A673 (cell line): Measurements from ENCODE around the gene CWC22. TPM values are rescaled to one million over a fixed set of nuclear protein-coding genes. Genes with fewer than 3 reads are reported as not detected.

ENCODE experiments used
- BruUV-seq: library from RNA; stranded (reverse); fragments of 400-500 nt; replicated peaks from 2 replicates; lab custom pipeline; 2021; lab: Mats Ljungman, UMichigan
- CTCF ChIA-PET: fragments of 300-600 bp; sonication (Branson Sonifier 250); formaldehyde crosslinking; loops from one replicate; lab custom pipeline; 2022; ENCODE audit warnings: antibody characterized with exemption; lab: Charles Lee
- POLR2A ChIA-PET: fragments of 300-600 bp; sonication (Branson Sonifier 250); formaldehyde crosslinking; loops from one replicate; lab custom pipeline; 2022; ENCODE audit warnings: antibody characterized with exemption; ENCODE audit not compliant: low non-redundant PET; lab: Charles Lee
- DNase-seq: peaks from one replicate; pipeline ENCODE4 v3.0.0-alpha.2; 2015; ENCODE audit warnings: low spot score
- H3K27ac ChIP-seq: fragments of 200-600 bp; sonication (generic); 2 replicates; pipeline ENCODE4 v1.5.1; 2016; ENCODE audit warnings: mixed run types, low read depth, mild to moderate bottlenecking, mixed read lengths, antibody characterized with exemption, low read length; ENCODE audit not compliant: poor library complexity, severe bottlenecking
- H3K27me3 ChIP-seq: fragments of 200-600 bp; sonication (generic); replicated peaks from 2 replicates; pipeline ENCODE4 v1.6.1; 2017; ENCODE audit warnings: mixed run types, low read depth, mild to moderate bottlenecking, mixed read lengths, antibody characterized with exemption, low read length; ENCODE audit not compliant: insufficient read depth, poor library complexity
- H3K36me3 ChIP-seq: fragments of 200-600 bp; sonication (generic); 2 replicates; pipeline ENCODE4 v1.6.1; 2016; ENCODE audit warnings: mixed run types, mild to moderate bottlenecking, mixed read lengths, antibody characterized with exemption, low read length; ENCODE audit not compliant: insufficient read depth, poor library complexity, severe bottlenecking
- H3K4me1 ChIP-seq: fragments of 200-600 bp; sonication (generic); 2 replicates; pipeline ENCODE4 v1.6.1; 2017; ENCODE audit warnings: mixed run types, mild to moderate bottlenecking, mixed read lengths, antibody characterized with exemption, low read length; ENCODE audit not compliant: insufficient read depth, poor library complexity, severe bottlenecking
- H3K4me3 ChIP-seq: fragments of 200-600 bp; sonication (generic); 2 replicates; pipeline ENCODE4 v1.5.1; 2016; ENCODE audit warnings: low read depth, mixed run types, mild to moderate bottlenecking, mixed read lengths, low read length; ENCODE audit not compliant: poor library complexity, severe bottlenecking
- H3K9me3 ChIP-seq: fragments of 200-600 bp; sonication (generic); 2 replicates; pipeline ENCODE4 v1.6.1; 2016; ENCODE audit warnings: mixed run types, low read depth, mild to moderate bottlenecking, mixed read lengths, antibody characterized with exemption, low read length; ENCODE audit not compliant: poor library complexity, severe bottlenecking
- EZH2 ChIP-seq: fragments of 200-600 bp; sonication (generic); IDR thresholded peaks from 2 replicates; pipeline ENCODE4 v1.6.1; 2017; ENCODE audit warnings: borderline replicate concordance, low read depth, mild to moderate bottlenecking, mixed read lengths, antibody characterized with exemption, low read length; ENCODE audit not compliant: poor library complexity, severe bottlenecking
- intact Hi-C: fragments of 100-400 bp; cut with micrococcal nuclease; formaldehyde crosslinking; loops from one replicate; pipeline ENCODE4 v1.10.0; 2022; ENCODE audit not compliant: unreplicated experiment
- total RNA-seq: library from RNA; stranded (reverse); gene quantifications from 2 replicates; pipeline ENCODE4 v1.2.3, GENCODE V29; 2021
- TF ChIP-seq, protein P1 (sequence below): fragments of 300-800, 200-600 bp; sonication (generic); conservative IDR thresholded peaks from 2 replicates; pipeline ENCODE4 v1.5.1; 2017; ENCODE audit warnings: low read depth, mild to moderate bottlenecking, antibody characterized with exemption, low read length, moderate library complexity, mixed read lengths

The CWC22 gene
- total RNA-seq, 1 experiment from 2014 or later = 26.7 TPM

DNA sequence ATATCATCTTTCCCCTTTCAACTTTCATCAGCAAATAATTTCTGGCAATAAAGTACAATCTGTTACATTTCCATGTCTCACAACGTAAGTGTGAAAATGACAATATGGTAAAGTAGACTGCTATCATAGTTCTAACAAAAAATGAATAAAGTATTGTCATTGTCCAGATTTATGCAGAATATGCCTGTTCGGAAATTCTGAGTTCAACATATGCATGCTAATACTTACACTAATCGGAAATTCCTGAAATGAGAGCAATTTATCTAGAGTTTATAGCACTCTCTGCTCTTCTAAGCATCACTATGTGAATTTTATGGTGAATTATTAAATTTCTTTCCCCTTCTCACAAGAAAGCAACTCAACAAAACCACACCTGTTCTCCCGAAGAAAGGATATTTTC, 8.1 kb downstream of the CWC22 start:
- ChIA-PET POLR2A (no interaction called here), CTCF (no interaction called here)
- peaks cover 7% of the 10 kb centered on the region for H3K4me1 ChIP-seq
- DNase-seq = no peak
- TF ChIP-seq EZH2 = no peak
- TF ChIP-seq, protein P1, sequence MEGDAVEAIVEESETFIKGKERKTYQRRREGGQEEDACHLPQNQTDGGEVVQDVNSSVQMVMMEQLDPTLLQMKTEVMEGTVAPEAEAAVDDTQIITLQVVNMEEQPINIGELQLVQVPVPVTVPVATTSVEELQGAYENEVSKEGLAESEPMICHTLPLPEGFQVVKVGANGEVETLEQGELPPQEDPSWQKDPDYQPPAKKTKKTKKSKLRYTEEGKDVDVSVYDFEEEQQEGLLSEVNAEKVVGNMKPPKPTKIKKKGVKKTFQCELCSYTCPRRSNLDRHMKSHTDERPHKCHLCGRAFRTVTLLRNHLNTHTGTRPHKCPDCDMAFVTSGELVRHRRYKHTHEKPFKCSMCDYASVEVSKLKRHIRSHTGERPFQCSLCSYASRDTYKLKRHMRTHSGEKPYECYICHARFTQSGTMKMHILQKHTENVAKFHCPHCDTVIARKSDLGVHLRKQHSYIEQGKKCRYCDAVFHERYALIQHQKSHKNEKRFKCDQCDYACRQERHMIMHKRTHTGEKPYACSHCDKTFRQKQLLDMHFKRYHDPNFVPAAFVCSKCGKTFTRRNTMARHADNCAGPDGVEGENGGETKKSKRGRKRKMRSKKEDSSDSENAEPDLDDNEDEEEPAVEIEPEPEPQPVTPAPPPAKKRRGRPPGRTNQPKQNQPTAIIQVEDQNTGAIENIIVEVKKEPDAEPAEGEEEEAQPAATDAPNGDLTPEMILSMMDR = no peak
- H3K4me3 ChIP-seq = no peak overlapping the region
- H3K9me3 ChIP-seq = no peaks in the 10 kb centered on the region
- H3K27me3 ChIP-seq = no peaks in the 10 kb centered on the region
- no TSS peak for BruUV-seq
- H3K36me3 ChIP-seq = no peaks in the 10 kb centered on the region
- no peak overlapping the region for H3K27ac ChIP-seq
- intact Hi-C loops = no loop called here

GRCh38 chr2:179995741-179996515, 11.2 kb downstream of the CWC22 start:
- intact Hi-C loops = no loop called here
- DNase-seq = no peak
- Histone ChIP-seq H3K4me1 (no peaks in the 10 kb centered on the region), H3K4me3 (no peak overlapping the region), H3K36me3 (peaks cover 15% of the 10 kb centered on the region), H3K27ac (no peak overlapping the region), H3K9me3 (no peaks in the 10 kb centered on the region), H3K27me3 (no peaks in the 10 kb centered on the region)
- ChIA-PET POLR2A (no interaction called here), CTCF (no interaction called here)
- BruUV-seq = no TSS peak
- TF ChIP-seq, protein P1 = no peak
- TF ChIP-seq EZH2 = no peak

DNA sequence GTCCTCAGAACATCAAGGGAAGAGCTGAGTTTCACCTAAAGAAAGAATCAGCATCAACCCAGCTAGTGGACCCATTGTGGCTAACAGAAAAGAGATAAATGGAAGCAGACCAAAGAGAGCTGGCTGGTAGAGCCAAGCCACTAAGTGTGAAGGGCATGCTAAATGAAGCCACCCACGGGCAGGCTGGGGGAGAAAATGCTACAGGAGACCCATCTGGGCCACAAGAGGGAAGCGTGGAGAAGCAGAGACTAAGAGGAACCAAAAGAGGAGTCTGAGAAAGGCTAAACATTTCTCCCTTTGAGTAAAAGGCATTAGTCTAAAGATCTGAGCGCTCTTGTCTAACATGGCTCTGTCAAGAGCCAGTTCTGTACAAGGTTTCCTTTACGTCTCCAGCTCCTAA, 15.8 kb downstream of the CWC22 start:
- H3K27ac ChIP-seq = no peak overlapping the region
- peak; percentile 57 for DNase-seq
- ChIA-PET CTCF (interaction anchor here (0.6 kb wide), 1 partner anchor 52 kb away, joined by 3 read pairs; no protein-coding TSS in a partner anchor), POLR2A (no interaction called here)
- no peak overlapping the region for H3K4me3 ChIP-seq
- no peak for TF ChIP-seq EZH2
- TF ChIP-seq, protein P1 = peak; percentile 53
- no peaks in the 10 kb centered on the region for H3K27me3 ChIP-seq
- peaks cover 40% of the 10 kb centered on the region for H3K36me3 ChIP-seq
- no peaks in the 10 kb centered on the region for H3K9me3 ChIP-seq
- H3K4me1 ChIP-seq = peaks cover 4% of the 10 kb centered on the region
- intact Hi-C loops = no loop called here
- no TSS peak for BruUV-seq
